Body of pancreas (tissue), 4 donors: Measurements from ENCODE around the gene UBAP1.

ENCODE experiments used
- POLR2A ChIP-seq, 3 donors: fragments of 450-650 bp; IDR thresholded peaks; one replicate each; pipeline ENCODE4 v1.6.1; 2016; ENCODE audit warnings: antibody characterized with exemption in 3 of 3, mild to moderate bottlenecking in 2 of 3
- TF ChIP-seq, protein P1 (sequence below), 7 experiments: fragments of 450-650 bp in 4 of 7; fragments of 200-600 bp in 3 of 7; sonication (generic) in 3 of 7; IDR thresholded peaks; one replicate each; pipeline ENCODE4 v1.5.1; 2016 to 2019; ENCODE audit warnings: antibody characterized with exemption in 7 of 7

DNA sequence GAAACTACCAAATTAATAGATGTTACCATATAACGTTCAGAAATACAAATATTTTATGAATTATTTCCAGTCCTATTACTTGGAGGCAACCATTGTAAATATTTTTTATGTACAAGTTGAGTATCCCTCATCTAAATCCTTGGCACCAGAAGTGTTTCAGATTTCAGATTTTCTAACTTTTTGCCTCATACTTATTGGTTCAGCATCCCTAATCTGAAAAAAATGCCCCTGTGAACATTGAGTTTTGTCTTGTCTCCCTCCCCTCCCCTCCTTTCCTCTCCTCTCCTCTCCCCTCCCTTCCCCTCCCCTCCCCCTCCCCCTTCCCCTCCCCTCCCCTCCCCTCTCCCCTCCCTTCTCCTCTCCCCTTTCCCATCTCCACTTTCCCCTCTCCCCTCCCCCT lies 40.6 kb downstream of the UBAP1 start:
- TF ChIP-seq POLR2A (IDR thresholded peaks at IDR 0.05) = no peak
- TF ChIP-seq, protein P1, sequence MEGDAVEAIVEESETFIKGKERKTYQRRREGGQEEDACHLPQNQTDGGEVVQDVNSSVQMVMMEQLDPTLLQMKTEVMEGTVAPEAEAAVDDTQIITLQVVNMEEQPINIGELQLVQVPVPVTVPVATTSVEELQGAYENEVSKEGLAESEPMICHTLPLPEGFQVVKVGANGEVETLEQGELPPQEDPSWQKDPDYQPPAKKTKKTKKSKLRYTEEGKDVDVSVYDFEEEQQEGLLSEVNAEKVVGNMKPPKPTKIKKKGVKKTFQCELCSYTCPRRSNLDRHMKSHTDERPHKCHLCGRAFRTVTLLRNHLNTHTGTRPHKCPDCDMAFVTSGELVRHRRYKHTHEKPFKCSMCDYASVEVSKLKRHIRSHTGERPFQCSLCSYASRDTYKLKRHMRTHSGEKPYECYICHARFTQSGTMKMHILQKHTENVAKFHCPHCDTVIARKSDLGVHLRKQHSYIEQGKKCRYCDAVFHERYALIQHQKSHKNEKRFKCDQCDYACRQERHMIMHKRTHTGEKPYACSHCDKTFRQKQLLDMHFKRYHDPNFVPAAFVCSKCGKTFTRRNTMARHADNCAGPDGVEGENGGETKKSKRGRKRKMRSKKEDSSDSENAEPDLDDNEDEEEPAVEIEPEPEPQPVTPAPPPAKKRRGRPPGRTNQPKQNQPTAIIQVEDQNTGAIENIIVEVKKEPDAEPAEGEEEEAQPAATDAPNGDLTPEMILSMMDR (IDR thresholded peaks at IDR 0.05) = no peak
